Gastroesophageal sphincter (tissue), 3 donors: Measurements from ENCODE around the gene TIMP4.

Experiments used
- CTCF ChIP-seq, 4 experiments: fragments of 200-600 bp in 2 of 4; fragments of 450-650 bp in 2 of 4; sonication (generic) in 1 of 4; IDR thresholded peaks; one replicate each; pipeline ENCODE4 v1.5.1; 2017 to 2019; ENCODE audit warnings: antibody characterized with exemption in 4 of 4, mild to moderate bottlenecking in 2 of 4, moderate library complexity in 2 of 4
- EP300 ChIP-seq: sonication (generic); formaldehyde crosslinking; IDR thresholded peaks from one replicate; pipeline ENCODE4 v1.6.1; 2017; ENCODE audit warnings: antibody characterized with exemption, mild to moderate bottlenecking
- POLR2A ChIP-seq, 2 donors: fragments of 450-650 bp; IDR thresholded peaks; one replicate each; pipeline ENCODE4 v1.6.1; 2017; ENCODE audit warnings: antibody characterized with exemption in 2 of 2, mild to moderate bottlenecking in 2 of 2, moderate library complexity in 1 of 2
- POLR2AphosphoS5 ChIP-seq: sonication (generic); formaldehyde crosslinking; IDR thresholded peaks from one replicate; pipeline ENCODE4 v1.6.1; 2017; ENCODE audit warnings: antibody characterized with exemption

DNA sequence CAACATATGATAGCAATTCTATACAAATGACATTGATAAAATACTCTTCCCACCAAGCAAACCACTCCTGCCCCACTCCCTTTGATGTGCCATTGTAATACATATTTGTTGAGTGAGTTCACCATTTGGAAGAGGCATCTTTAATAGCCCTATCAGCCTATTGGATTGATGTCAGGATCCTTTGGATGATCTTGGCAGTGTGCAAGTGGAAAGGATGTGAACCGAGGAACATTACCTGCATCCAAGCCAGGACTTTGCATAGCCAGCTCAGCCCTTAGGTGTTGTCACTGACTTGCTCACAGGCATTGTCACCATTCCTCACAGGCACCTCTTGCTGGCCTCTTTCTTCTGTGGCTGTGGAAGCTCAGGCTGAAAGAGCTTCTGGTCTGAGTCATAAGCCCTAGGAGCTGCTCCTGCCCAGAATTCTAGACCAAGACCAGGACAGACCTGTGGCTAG is 16.5 kb upstream of the TIMP4 start:
- no peak for TF ChIP-seq CTCF (IDR thresholded peaks at IDR 0.05)
- TF ChIP-seq POLR2A (IDR thresholded peaks at IDR 0.05), result no peak
- TF ChIP-seq EP300, result no peak
- TF ChIP-seq POLR2AphosphoS5, result no peak
